ENCODE results near the gene TCERG1L.

Gene TCERG1L

GRCh38 chr10:131125511-131126225 lies 185.9 kb downstream of the TCERG1L start:
- no peak for DNase-seq (ENCODE audit: low read depth)

GRCh38 chr10:131124945-131125344 lies 186.6 kb downstream of the TCERG1L start:
- DNase-seq (ENCODE audit: low read depth), result no peak

GRCh38 chr10:131123496-131123895 lies 188.0 kb downstream of the TCERG1L start:
- DNase-seq (ENCODE audit: low read depth), result no peak

GRCh38 chr10:131121511-131122035 lies 189.9 kb downstream of the TCERG1L start:
- DNase-seq (ENCODE audit: low read depth), result no peak

GRCh38 chr10:131119626-131120355 lies 191.7 kb downstream of the TCERG1L start:
- DNase-seq (ENCODE audit: low read depth), result no peak

- no peak for DNase-seq (ENCODE audit: low read depth)
These were observed 193.9 kb downstream of the TCERG1L start for GRCh38 chr10:131117416-131118212.

- no peak for DNase-seq (ENCODE audit: low read depth)
These were observed 194.5 kb downstream of the TCERG1L start for GRCh38 chr10:131116991-131117375.

- DNase-seq (ENCODE audit: low read depth), result no peak
These were observed 195.1 kb downstream of the TCERG1L start for GRCh38 chr10:131116216-131116990.

- DNase-seq (ENCODE audit: low read depth), result no peak
These were observed 195.7 kb downstream of the TCERG1L start for GRCh38 chr10:131115801-131116200.

- DNase-seq (ENCODE audit: low read depth), result no peak
These were observed 196.2 kb downstream of the TCERG1L start for GRCh38 chr10:131115321-131115720.

GRCh38 chr10:131114846-131115245 lies 196.7 kb downstream of the TCERG1L start:
- DNase-seq (ENCODE audit: low read depth), result no peak

GRCh38 chr10:131113709-131114291 lies 197.7 kb downstream of the TCERG1L start:
- no peak for DNase-seq (ENCODE audit: low read depth)

- no peak for DNase-seq (ENCODE audit: low read depth)
These were observed 198.4 kb downstream of the TCERG1L start for GRCh38 chr10:131113165-131113564.

GRCh38 chr10:131112691-131113090 lies 198.8 kb downstream of the TCERG1L start:
- DNase-seq (ENCODE audit: low read depth), result no peak

- DNase-seq (ENCODE audit: low read depth), result no peak
These were observed 199.9 kb downstream of the TCERG1L start for GRCh38 chr10:131111471-131112080.

GRCh38 chr10:131111007-131111406 lies 200.5 kb downstream of the TCERG1L start:
- DNase-seq (ENCODE audit: low read depth), result no peak

- DNase-seq (ENCODE audit: low read depth), result no peak
These were observed 201.2 kb downstream of the TCERG1L start for GRCh38 chr10:131110241-131110783.

GRCh38 chr10:131109726-131110125 lies 201.8 kb downstream of the TCERG1L start:
- no peak for DNase-seq (ENCODE audit: low read depth)

GRCh38 chr10:131109291-131109690 lies 202.2 kb downstream of the TCERG1L start:
- no peak for DNase-seq (ENCODE audit: low read depth)

- DNase-seq (ENCODE audit: low read depth), result no peak
These were observed 203.6 kb downstream of the TCERG1L start for GRCh38 chr10:131107970-131108369.

GRCh38 chr10:131102676-131103075 lies 208.8 kb downstream of the TCERG1L start:
- DNase-seq (ENCODE audit: low read depth), result no peak

All from fibroblast of the conjunctiva (primary cell).